ENCODE measurements around the gene TNFRSF14. TPM values are rescaled to one million over a fixed set of nuclear protein-coding genes. Genes with fewer than 3 reads are reported as not detected.

The TNFRSF14 gene
- polyA plus RNA-seq, 1 experiment: 19.3 TPM

DNA sequence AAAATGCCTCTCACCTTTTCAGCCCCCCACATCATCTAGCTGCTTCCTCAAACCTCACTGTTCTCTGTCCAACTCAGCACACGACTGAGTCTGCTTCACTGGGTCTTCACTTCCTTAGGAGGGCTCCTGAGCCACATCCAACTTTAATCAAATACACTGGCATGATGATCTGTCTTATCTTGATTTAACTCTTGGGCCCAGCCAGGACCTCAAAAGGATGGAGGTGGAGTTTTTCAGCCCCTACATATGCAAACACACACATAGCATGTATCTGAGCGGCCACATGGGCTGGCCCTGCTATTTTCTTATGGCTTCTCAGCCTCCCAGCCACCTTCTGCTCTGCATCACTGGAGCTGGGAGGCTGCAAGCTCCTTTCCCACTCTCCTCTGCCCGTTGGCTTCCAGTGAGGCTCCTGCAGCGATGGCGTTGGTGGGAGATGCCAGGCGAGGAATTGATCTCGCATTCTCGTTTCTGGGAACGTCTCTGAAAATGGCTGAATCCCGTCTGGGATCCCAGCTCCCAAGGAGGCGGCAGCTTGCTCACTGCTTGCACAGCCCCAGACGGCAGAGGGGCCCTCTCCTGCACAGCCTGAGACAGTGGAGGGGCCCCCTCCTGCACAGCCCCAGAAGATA is 28.6 kb downstream of the TNFRSF14 start:
- no peak for DNase-seq (ENCODE audit: low read depth)
- POLR2A ChIA-PET: interaction anchor here (0.6 kb wide), 1 partner anchor 39 kb away, joined by 5 read pairs; no protein-coding TSS in a partner anchor

DNA sequence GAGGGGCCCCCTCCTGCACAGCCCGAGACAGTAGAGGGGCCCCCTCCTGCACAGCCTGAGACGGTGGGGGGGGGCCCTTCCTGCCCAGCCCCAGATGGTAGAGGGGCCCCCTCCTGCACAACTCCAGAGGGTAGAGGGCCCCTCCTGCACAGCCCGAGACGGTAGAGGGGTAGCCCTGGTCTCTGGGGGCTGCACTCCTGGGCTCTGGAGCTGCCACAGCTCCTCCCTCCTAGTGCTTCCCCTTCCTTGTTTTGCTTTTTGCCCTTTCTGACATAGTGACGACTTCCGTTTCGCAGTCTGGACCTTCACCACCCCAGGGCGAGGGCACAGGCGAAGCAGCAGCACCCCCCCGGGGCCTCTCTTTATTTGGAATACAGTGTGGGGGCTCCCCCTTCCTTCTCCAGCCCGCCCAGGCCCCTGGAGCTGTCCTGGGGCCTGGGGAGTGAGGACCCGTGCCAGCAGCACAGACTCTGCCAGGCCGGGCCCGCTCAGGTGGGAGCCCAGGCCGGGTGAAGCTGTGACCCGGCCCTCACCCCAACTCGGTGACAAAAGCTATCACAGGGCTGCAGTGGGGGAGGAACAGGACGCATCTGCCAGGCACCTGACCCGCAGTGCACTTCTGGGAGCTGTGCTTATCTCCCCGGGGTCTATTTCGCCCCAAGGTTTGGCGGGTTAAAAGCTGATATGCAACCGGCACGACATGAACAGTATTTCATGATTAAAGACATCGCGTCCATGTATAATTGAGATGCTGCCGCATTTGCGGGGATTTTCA is 29.3 kb downstream of the TNFRSF14 start:
- TF ChIP-seq, protein P1, sequence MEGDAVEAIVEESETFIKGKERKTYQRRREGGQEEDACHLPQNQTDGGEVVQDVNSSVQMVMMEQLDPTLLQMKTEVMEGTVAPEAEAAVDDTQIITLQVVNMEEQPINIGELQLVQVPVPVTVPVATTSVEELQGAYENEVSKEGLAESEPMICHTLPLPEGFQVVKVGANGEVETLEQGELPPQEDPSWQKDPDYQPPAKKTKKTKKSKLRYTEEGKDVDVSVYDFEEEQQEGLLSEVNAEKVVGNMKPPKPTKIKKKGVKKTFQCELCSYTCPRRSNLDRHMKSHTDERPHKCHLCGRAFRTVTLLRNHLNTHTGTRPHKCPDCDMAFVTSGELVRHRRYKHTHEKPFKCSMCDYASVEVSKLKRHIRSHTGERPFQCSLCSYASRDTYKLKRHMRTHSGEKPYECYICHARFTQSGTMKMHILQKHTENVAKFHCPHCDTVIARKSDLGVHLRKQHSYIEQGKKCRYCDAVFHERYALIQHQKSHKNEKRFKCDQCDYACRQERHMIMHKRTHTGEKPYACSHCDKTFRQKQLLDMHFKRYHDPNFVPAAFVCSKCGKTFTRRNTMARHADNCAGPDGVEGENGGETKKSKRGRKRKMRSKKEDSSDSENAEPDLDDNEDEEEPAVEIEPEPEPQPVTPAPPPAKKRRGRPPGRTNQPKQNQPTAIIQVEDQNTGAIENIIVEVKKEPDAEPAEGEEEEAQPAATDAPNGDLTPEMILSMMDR (IDR thresholded peaks at IDR 0.05; ENCODE audit: insufficient read depth, low read depth, low read length): no peak
- DNase-seq (ENCODE audit: low read depth): no peak
- Histone ChIP-seq H3K4me3 (ENCODE audit: low read depth, low read length) (peak overlapping the region; percentile 76), H3K27me3 (ENCODE audit: control insufficient read depth, insufficient read depth, low read length) (no peaks in the 10 kb centered on the region), H3K36me3 (ENCODE audit: control insufficient read depth, insufficient read depth, low read length) (peaks cover 2% of the 10 kb centered on the region; the same call in 1 of the 2 replicates)
- CTCF ChIA-PET: interaction anchor here (0.6 to 1.3 kb wide), 5 partner anchors 20 to 453 kb away, joined by 3 read pairs; no protein-coding TSS in a partner anchor
- POLR2A ChIA-PET: interaction anchor here (0.6 to 0.7 kb wide), 2 partner anchors 59 to 391 kb away, joined by 4 read pairs; partner anchors contain the start of genes FAAP20 and PANK4

More for the DNA sequence above, 28.6 kb downstream of the TNFRSF14 start:
- Histone ChIP-seq H3K4me3 (ENCODE audit: low read depth, low read length) (peak overlapping the region; percentile 76), H3K27me3 (ENCODE audit: control insufficient read depth, insufficient read depth, low read length) (no peaks in the 10 kb centered on the region), H3K36me3 (ENCODE audit: control insufficient read depth, insufficient read depth, low read length) (peaks cover 2% of the 10 kb centered on the region; the same call in 1 of the 2 replicates)
- TF ChIP-seq, protein P1 (IDR thresholded peaks at IDR 0.05; ENCODE audit: insufficient read depth, low read depth, low read length): no peak
- CTCF ChIA-PET: interaction anchor here (0.6 to 1.3 kb wide), 2 partner anchors 110 to 169 kb away, joined by 3 to 4 read pairs; no protein-coding TSS in a partner anchor

DNA sequence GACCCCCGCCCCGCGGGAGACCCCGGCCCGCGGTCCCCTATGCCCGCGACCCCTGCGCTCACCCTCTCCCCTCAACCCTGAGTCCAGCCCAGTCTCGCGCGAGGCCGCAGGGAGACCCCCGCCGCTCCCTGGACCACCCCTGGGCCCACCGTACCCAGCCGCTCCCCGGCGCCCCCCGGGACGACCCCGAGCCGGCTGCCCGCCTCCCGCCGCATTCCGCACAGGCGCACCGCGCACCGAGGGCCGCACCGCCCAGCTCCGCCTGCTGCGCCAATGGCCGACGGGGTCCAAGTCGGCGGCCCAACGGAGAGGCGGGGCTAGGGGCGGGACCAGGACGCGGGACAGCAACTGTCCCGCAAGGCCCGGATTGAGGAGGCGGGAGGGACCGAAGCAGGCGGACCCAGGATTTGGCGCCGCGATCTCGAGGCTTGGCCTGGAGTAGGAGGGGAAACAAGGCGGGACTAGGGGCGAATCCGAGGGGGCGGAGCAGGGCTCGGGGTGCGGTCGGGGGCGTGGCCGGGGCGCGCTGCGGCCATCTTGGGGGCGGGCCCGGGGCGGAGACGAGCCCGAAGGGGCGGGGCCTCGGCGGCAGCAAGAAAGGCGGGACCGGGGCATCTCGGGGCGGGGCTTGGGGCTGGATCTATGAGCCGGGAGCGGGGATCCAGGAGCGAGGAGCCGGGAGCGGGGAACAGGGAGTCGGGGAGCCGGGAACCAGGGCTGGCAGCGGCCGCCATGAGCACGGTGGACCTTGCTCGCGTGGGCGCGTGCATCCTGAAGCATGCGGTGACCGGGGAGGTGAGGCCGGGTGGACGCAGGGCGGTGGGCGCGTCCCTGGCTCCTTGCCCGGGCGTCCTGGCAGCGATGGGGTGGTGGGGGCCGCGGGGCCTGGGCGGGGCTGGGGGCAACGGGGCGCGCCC is 30.2 kb downstream of the TNFRSF14 start, which contains the start of gene PRXL2B:
TSS of gene PRXL2B (plus strand) at position 624 of the 917 bp plus-strand sequence. CDS start at position 733, 109 bp downstream.
- peak; percentile 93 for DNase-seq (ENCODE audit: low read depth)
- ChIA-PET POLR2A (interaction anchor here (0.6 to 0.7 kb wide), 2 partner anchors 60 to 392 kb away, joined by 4 read pairs; partner anchors contain the start of genes FAAP20 and PANK4), CTCF (interaction anchor here (0.7 to 1.1 kb wide), 3 partner anchors 21 to 454 kb away, joined by 3 read pairs; no protein-coding TSS in a partner anchor)
- peaks cover 2% of the 10 kb centered on the region; the same call in 1 of the 2 replicates for H3K36me3 ChIP-seq (ENCODE audit: control insufficient read depth, insufficient read depth, low read length)
- H3K4me3 ChIP-seq (ENCODE audit: low read depth, low read length): peak within 1 kb of the TSS; percentile 76
- no peaks in the 10 kb centered on the region for H3K27me3 ChIP-seq (ENCODE audit: control insufficient read depth, insufficient read depth, low read length)
- TF ChIP-seq, protein P1 (IDR thresholded peaks at IDR 0.05; ENCODE audit: insufficient read depth, low read depth, low read length): no peak

DNA sequence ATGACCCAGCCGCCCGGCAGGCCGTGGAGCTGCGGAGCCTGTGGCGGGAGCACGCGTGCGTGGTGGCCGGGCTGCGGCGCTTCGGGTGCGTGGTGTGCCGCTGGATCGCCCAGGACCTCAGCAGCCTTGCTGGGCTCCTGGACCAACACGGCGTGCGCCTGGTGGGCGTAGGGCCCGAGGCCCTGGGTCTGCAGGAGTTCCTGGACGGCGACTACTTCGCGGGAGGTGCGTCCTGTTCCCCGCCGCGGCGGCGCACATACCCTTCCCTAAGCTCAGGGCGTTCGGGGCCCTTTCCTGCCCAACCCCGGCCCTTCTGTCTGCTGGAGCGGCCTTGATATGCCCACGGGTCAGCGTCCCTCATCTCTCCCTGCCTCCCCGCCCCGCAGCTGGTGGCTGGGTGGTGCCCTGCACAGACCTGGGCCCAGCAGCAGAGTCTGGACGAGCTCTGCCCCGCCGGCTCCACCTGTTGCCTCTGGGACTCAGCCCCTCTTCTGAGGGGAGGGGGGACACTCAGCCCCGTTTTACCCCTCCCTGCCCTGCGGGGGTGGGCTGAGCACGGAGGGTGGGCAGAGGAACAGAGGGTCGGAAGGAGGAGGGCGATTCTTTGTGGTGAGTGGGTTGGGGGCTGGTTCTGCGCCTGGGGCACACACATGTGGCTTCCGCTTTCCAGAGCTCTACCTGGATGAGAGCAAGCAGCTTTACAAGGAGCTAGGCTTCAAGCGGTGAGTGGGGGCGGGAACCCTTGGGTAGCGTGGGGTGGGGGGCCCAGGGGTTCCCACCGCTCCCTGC is 31.1 kb downstream of the TNFRSF14 start:
- Histone ChIP-seq H3K27me3 (ENCODE audit: control insufficient read depth, insufficient read depth, low read length) (no peaks in the 10 kb centered on the region), H3K36me3 (ENCODE audit: control insufficient read depth, insufficient read depth, low read length) (peaks cover 2% of the 10 kb centered on the region; the same call in 1 of the 2 replicates), H3K4me3 (ENCODE audit: low read depth, low read length) (peak overlapping the region; percentile 76)
- TF ChIP-seq, protein P1 (IDR thresholded peaks at IDR 0.05; ENCODE audit: insufficient read depth, low read depth, low read length): no peak
- no peak for DNase-seq (ENCODE audit: low read depth)
- ChIA-PET CTCF (no interaction called here), POLR2A (no interaction called here)
